Activated CD4-positive, alpha-beta T cell treated with anti-CD3 and anti-CD28 coated beads, Interleukin-10, Interleukin-2, amounts not matched to agents 100 ng/mL and 50 ng/mL, durations not matched to agents 16 hours and 8 hours (primary cell): Measurements from ENCODE around the gene TMEM178B.

Experiments
- DNase-seq: peaks from one replicate; pipeline ENCODE4 v3.0.0-alpha.2; 2020

The TMEM178B gene

GRCh38 chr7:141265668-141266067 lies 191.8 kb downstream of the TMEM178B start:
- DNase-seq = no peak

- no peak for DNase-seq
Measured at GRCh38 chr7:141268614-141269013, 194.8 kb downstream of the TMEM178B start.

DNA sequence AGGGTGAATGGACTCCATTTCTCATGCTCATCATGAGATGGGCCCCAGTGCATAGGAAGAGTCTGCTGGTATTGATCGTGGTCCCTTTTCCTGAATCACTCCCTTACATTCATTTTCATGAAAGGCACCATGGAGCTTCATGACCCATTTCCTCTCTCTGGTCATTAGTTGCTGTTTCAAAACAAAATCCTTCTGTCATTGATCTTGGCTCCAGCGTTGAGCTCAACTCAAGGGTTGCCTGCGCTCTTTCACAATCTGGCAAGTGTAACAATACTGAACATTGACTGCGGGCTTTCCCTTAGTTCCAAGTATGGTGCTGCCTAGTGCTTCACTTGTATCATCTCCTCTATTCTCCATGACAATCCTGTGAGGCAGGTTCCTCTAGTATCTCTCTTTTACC lies 197.6 kb downstream of the TMEM178B start:
- no peak for DNase-seq

DNA sequence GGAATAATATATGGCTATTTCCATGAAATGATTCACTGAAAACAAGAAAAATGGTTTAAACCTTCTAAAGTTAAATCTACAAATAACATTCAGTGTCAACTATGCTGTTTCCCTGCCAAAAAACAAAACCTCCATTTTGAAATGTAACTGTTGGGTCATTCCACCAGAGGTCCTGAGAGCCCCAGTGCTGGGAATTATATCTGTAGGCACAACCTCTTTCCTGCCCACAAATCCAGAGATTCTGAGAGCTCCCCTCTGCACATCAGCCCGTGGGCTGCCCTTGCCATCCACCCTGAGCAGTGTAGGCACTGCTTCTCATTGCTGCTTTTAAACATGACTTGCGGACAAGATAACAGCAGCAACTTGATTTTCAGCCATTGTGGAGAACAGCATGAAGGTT lies 198.6 kb downstream of the TMEM178B start:
- no peak for DNase-seq

DNA sequence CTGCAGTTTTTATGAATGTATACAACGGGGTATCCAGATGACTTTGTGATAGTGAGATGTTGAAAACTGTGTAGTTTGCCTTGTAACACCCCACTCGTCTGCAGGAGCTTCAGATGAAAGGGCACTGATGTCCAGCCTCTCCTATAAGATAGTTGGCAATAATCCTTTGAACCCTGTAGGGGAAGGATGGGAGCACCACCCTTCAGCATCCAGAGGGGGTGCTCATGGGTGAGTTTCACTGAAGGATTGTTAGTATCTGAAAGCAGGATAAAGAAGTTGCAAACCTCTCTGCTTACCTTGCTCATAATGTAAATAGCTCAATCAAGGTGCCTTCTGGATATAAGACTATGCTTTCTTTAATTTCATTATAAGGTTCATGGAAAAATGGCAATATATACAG lies 201.5 kb downstream of the TMEM178B start:
- DNase-seq = no peak

- DNase-seq = no peak
Measured at GRCh38 chr7:141276031-141276430, 202.2 kb downstream of the TMEM178B start.

DNA sequence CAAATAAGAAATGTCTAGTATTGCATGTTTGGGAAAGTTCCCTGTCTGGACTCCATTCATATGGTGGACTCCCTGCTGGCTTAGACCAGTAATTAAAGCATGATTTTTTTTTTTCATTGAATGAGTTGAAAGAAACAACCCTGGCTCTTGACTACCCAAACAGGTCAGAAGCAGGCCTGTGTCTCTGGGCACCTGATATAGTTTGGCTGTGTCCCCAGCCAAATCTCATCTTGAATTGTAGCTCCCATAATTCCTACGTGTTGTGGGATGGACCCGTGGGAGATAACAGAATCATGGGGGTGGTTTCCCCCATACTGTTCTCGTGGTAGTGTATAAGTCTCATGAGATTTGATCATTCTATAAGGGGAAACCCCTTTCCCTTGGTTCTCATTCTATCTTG lies 206.2 kb downstream of the TMEM178B start:
- DNase-seq = no peak

GRCh38 chr7:141281311-141281710 lies 207.4 kb downstream of the TMEM178B start:
- no peak for DNase-seq

- DNase-seq = no peak
Measured at GRCh38 chr7:141286522-141286921, 212.7 kb downstream of the TMEM178B start.

DNA sequence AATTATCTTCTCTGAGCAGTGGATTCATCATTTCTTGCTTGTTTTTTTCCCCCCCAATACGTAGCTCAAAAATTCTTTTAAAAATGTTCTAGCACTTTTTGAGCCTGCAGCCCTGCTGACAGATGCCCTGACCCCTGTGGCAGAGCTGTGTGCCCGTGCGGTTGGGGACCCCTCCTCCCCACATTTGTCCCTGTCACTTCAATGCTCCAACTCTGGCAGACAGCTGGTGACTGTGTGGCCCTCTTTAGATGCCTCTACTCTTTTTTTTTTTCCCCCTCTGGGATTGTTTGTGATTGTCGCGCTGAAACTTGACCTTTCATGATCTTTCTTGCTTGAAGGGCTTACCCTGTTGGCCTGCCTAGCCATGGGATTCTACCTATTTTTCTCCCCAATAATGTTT lies 214.1 kb downstream of the TMEM178B start:
- no peak for DNase-seq

DNA sequence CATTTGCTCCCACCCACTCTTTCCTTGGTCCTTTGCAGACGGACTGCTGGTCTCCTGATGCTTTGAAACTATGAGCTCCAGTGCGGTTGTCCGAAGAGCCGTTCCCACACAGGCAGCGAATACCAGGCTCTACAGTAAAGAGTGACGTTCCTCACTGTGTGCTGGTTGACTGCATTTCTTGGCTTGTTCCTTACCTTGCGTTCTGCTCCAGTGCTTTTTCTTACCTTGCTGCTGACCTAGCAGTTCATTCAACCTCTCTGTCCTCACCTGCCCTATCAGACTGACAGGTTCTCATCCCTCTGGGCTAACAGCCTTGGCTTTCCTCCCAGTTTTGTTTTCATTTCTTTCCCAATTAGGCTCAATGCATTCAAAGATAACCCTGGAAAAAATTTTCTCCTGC lies 214.8 kb downstream of the TMEM178B start:
- no peak for DNase-seq

- no peak for DNase-seq
Measured at GRCh38 chr7:141290365-141290764, 216.5 kb downstream of the TMEM178B start.

DNA sequence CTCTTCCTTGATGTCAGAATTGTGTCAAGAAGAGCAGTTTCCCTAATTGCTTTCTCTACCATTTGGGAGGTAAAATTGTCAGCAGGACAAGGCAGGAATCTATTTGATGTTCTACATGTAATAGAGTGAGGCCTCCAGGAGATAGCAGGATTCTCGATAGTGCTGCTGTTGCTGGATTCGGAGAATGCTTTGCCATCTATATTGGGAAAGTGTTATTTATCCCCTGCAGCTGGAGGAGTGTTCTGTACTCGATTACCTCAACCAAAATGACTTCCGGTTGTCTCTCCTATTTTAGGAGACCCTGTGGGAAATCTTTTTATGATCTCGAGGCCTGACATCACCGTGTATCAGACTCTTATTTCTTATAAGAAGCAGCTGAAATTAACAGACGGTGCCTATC lies 217.1 kb downstream of the TMEM178B start:
- no peak for DNase-seq

DNA sequence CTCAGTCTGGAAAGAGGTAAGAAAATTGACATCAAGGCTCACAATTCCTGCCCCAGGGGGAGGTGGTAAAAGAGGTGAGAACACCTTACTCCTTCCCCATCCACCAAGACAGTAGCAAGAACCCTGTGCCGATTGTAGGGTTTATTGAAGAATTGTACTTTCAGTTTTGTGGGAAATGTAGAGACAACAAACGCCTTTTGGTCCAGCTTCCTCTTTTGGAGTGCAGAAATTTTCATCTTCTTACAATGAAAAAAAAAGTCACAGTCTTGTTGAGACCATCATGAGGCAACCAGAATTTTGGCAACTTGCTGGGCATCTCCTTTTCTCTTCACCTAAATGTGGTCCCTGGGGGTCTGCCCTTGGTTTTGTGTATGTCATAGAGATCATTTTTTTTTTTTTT lies 217.7 kb downstream of the TMEM178B start:
- no peak for DNase-seq

GRCh38 chr7:141294143-141294829 lies 220.4 kb downstream of the TMEM178B start:
- no peak for DNase-seq

DNA sequence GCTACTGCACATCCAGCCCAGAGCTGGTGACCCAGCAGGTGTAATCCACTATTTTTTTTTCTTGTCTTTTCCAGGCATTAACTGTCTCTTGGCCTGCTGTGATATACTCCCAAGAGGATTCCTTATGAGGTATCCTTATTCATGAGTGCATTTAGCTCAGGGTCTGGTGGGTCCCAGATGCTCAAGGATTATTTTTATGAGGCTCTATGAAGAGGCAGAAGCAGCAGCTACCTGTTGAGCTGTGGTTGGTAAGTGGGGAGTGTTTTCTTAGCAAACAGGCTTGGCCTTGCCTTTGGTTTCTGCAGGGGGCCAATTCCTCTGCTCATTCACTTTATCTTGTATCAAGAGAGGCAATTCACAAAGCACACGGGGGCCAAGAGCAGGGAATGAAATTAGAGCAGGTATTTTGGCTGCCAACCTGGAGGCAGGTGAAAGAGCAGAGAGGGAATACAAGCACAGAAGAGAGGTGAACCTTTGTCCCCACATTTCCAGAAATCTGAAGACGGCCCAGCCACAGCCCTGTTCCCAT lies 221.6 kb downstream of the TMEM178B start:
- DNase-seq = no peak

GRCh38 chr7:141300816-141301215 lies 227.0 kb downstream of the TMEM178B start:
- DNase-seq = no peak

GRCh38 chr7:141301544-141301943 lies 227.7 kb downstream of the TMEM178B start:
- no peak for DNase-seq

GRCh38 chr7:141302617-141303016 lies 228.8 kb downstream of the TMEM178B start:
- DNase-seq = no peak

- DNase-seq = no peak
Measured at GRCh38 chr7:141304291-141304690, 230.4 kb downstream of the TMEM178B start.

DNA sequence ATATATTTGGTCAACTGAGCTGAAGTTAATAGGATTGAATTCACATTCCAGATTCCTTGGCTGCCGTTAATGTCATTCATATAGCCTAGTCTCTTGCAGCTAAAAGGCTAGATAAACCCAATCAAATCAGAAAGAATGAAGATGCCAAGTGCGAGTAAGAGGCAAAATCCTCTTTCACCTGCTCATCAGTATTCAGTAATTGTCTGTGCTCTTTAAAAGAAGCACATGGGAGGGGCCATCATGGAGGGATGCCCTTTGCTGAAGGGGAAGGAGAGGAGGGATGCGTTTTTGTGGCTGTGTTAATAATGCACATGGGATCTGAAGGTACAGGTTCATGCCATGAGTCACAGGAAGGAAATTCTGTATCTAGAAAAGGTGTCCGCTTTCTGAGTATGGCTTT lies 232.2 kb downstream of the TMEM178B start:
- no peak for DNase-seq

DNA sequence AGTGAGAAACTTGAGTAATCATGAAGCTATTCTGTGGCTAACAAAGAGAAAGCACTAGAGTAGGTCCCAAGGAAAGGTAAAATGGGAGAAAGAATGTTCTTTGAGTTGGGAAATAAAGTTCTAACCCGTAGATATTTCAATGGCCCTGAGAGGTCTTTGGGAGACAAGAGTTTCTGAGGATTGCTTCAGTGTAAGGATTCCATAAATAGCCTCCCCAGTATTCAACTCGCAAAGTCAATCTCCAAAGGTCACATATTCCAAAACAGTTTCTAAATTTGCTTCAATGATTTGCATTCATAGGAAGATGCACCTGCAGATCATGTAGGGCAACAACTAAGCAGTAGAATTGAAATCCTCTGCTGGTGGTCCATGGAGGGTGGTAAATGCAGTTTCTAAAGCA lies 238.5 kb downstream of the TMEM178B start:
- no peak for DNase-seq

DNA sequence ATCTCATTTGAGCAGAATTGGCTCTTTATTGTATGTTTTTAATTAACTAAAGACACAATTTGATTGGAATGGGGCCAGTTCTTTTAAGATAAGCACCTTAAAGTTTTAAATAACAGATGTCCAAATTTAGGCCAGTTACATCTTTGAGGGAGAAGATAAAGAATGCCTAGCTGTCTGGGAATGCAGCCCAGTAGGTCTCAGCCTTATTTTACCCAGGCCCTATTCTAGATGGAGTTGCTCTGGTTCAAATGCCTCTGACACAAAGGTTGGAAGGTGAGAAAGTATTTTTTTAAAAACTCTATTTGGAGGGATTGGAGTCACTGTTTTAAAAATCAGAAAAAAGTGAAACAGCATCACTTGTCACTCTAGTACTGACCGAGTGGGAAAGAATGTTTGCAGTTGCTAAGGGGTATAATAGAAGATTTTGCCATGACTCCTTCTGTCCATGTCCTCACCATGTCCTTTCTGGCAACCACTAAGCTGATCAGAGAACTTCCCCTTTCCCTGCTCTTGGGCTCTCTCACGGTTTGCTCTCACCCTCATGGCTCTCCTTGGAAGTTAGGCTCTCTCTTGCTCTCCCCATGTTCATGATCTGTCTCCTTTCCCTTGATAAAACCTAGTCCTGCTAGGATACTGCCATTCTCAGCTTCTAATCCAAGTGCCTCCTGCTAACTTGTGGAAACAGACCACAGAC lies 239.1 kb downstream of the TMEM178B start:
- DNase-seq = no peak

GRCh38 chr7:141313896-141314295 lies 240.0 kb downstream of the TMEM178B start:
- no peak for DNase-seq
